ENCODE data around the gene SLC31A1.
A peak's percentile ranks its signal among the peaks of the same experiment; 100 is the strongest.

Gene SLC31A1

DNA sequence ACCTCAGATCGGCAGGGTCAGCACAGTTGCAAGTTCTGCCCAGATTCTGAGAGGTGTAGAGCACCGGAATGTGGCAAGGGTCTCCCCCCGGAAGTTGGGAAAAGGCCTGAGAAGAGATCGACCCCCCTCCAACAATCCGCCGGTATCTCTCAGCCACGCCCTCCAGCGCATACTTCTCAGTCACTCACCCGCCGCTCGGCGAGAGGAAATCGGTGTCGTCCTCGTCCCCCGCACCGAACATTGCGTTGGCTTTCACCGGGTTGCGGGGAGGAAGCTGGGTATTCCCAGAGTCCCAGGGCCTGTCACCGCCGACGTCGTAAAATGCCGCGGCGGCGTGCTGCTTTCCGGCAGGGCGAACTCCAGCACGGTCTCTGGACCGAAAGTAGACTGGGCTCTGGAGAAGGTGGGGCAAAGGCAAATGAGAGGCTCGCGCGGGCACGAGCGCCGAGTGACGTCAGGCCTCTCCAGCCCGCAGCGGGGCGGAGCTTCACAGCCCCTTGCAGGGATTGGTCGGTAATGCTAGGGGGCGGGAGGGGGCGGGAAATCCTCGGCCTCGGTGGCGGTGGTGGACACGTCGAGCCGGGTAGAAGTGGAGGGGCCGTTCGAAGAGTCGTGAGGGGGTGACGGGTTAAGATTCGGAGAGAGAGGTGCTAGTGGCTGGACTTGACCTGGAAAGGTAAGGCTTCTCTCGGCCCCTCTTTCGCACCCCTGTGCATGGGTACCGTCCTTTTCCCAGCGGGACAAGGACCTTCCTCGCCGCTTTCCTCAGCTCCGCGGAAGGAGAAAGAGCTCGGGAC lies at the start of gene SLC31A1, which contains the start of gene FKBP15:
Gene SLC31A1, plus strand, starts transcription at position 542 of the 797 bp plus-strand sequence. CDS start 34,605 bp downstream, outside the sequence.
Gene FKBP15, minus strand, starts transcription at position 275 of the 797 bp plus-strand sequence. Its CDS starts 34 bp downstream, at position 241.
- peak; percentile 98 for DNase-seq (ENCODE audit: low spot score)

DNA sequence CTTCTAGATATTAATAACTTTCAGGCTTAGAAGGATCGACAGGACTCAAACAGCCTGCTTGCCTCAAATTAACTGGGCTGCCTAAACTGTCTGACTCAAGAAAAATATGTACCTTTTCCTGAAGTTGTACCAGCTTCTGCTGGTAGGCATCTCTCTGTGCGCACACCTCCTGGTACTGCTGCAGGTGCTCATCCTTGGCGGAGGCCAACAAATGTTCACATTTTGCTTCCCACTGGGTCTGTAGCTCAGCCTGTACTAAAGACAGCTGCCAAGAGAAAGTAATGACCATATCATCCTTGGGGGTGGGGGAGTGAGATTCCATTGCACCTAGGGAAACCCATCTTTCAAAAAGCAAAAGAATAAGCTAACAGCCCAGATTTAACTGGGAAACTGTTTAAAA lies 48.0 kb upstream of the SLC31A1 start:
- DNase-seq (ENCODE audit: low spot score) = no peak

DNA sequence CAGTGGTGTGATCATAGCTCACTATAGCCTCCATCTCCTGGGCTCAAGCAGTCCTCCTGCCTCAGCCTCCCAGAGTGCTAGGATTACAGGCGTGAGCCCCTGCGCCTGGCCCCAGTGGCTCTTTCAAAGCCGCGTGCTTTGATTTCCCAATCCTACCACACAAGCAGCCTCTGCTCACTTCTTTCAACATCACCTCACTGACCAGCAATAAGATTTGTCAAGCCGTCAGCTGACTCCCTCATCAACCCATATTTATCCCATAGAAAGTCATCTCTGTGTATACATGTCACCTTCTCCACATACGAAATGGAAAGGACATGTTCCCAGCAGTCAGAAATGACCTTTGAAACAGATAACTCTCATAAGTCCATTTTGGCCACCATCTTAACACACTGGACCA lies 44.5 kb upstream of the SLC31A1 start:
- no peak for DNase-seq (ENCODE audit: low spot score)

DNA sequence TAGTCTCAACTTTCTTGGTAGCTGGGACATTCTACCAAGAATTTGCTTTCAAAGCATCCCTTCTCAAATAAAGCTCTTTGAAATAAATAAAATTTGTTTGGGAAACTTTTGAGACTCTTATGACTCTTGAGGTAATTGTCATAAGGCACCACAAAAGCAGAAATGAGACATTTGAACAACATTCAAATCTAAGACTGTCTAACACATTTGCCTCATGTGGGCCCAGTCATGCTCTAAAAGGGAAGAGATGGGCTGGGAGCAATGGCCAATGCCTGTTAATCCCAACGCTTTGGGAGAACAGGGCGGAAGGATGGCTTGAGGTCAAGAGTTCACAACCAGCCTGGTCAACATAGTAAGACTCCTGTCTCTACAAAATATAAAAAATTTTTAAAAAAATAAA lies 44.1 kb upstream of the SLC31A1 start:
- no peak for DNase-seq (ENCODE audit: low spot score)

DNA sequence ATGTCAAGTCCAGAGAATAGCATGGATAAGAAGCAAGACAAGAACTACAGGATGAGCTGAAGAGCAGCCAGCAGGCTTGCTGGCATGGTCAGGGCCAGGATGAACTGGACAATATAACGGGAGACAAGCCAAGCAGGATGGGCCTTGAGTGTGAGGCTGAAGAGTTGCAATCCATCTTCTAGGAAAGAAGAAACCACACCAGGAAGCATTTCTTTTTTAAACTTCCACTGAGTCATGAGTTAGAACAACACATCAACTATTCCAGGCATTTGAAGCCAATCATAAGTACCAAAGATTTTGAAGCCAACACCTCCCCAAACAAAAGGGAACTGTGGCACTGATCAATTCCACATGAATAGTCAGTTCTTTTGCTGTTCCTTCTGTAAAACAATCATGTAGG lies 43.3 kb upstream of the SLC31A1 start:
- DNase-seq (ENCODE audit: low spot score) = no peak

DNA sequence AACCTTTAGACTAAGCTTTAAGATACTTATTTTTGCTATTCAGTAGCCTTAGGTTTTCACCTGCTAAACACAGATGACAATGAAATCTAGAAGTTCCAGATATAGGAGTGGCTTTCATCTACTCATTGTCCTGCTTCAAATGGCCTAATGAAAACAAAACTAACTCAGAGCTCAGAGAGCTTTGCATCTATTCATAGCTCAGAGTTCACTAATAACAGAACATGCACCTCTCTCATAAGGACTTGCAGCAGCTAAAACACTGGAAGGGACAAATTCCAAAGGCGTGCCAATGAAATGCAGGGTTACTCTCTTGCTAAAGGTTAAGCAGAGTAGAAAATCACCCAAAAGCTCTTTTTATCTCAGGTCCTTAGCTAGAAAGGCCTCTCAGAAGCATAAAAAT lies 41.5 kb upstream of the SLC31A1 start:
- no peak for DNase-seq (ENCODE audit: low spot score)

DNA sequence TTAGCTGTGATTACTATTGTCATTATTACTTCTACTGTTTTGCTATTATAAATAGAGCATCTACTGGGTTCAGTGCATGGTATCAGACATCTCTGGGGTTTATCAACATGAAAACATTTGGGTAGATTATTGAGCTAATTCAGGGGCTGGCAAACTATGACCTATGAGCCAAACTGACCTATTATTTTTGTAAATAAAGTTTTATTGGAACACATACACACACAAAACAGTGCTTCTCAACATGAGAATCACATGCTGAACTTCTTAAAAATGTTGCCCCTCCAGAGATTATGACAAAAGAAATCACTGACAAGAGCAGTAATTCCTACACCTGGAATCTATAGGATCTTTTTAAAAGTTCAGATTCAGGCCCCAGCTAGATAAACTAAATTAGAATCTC lies 40.2 kb upstream of the SLC31A1 start:
- no peak for DNase-seq (ENCODE audit: low spot score)

DNA sequence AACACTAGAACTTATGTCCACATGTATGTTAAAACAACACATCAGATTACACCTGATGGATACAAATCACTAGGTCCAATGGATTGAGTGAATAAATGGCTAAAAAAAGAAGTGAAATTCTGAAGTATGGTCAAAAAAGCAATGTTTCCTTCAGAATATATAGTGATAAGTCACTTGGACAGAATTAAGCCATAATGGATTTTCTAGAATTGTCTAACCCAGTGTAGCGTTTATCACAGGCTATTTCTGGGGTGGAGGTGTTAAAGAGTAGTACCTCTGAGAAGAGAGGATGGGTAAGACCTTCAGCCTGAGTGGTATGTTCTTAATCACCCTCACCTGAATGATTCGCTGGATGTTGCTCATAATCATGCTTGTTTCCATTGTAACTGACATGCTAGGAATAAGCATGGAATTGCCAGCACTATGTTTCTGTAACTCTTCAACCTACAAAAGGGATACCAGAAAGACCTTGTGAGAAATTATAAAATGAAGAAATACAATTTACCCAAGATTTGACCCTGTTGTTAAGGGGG lies 37.3 kb upstream of the SLC31A1 start:
- no peak for DNase-seq (ENCODE audit: low spot score)

DNA sequence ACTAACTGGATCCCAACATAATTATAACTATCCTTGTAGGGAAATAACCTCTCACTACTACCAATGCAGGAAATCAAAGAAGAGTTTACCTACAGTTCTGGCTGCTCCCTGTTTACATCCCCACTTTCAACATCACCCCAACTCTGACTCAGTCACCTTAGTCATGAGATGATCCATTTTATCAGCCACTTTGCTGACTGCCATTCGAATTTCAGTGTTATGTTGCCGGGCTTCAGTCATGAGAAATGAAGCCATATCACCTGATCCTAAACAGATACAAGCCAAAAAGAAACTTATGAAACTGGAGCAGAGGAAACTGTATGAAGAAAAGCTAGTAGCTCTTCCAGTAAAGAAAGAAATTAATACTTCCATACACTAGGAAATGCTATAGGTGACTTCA lies 36.8 kb upstream of the SLC31A1 start:
- DNase-seq (ENCODE audit: low spot score) = no peak

DNA sequence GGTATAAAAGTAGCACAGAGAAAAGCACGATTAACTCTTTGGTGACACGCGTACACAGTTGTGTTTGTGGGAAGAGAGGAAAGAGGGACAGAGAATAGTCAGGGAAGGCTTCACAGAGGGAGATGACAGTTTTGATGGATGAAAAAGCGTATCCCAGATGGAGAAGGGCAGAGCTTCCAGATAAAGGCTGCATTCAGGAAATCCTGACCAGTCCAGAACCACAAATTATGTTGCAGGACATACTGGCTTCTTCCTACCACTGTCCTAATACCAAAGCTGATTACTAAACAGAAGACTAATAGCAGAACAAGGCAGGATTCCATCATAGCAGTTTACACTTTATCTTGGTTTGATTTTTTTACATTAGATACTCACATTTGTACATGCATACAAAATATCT lies 36.1 kb upstream of the SLC31A1 start:
- DNase-seq (ENCODE audit: low spot score) = no peak

DNA sequence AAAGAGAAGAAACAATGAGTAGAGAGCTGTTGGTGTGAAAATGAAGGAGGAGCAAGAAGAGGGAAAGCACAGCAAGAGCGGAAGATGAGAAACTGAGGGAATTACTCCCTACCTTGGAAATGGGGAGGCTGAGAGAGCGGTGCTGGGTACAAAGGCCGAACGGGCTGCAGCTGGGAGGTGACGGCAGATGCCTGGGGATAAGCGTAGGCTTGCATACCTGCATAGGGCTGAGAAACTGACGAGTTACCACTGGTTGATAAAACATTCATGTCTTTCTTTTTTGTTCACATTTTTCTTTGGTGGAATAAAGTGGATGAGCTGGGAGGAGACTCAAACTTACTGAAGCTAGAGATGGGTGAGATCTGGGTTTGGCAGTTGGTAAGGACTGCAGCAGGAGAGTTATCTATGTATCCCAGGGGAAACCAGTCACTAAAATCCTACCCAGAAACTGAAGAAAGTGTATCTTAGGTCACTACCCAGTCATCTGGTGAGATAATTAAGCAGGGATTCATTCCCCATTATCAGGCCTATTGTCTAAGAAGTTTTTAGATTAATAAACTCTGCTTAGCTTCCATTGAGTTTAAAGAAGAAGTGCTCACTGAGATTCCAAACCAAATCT lies 35.1 kb upstream of the SLC31A1 start:
- DNase-seq (ENCODE audit: low spot score) = no peak

DNA sequence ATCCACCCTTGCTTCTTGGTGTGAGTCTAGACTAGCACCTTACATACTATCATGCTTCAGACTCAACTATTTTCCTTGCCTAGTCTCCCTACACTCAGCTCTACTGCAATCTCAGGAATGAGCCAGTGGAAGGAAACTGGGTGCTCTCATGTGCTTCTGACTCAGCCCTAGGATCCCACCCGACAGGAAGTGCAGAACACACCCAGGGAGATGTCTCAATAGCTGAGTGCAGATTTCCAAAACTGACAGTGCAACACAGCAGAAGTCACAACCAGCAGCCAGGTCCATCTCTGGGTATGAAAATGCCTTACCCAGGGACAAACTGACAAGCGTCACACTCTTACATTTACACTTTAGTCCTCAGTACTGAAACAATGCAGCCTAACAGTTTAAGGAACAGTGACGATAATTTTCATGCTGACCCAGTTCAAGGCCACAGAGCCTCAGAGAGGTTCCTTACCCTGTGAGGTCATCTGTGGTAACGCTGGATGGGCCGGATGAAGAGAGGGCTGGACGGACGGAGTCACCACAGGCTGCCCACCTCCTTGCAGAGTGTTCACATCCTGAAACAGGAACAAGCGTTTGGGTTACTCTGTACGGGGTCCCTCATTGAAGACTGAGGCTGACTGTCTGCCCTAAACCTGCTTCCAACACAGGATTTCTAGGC lies 33.3 kb upstream of the SLC31A1 start:
- DNase-seq (ENCODE audit: low spot score) = no peak

DNA sequence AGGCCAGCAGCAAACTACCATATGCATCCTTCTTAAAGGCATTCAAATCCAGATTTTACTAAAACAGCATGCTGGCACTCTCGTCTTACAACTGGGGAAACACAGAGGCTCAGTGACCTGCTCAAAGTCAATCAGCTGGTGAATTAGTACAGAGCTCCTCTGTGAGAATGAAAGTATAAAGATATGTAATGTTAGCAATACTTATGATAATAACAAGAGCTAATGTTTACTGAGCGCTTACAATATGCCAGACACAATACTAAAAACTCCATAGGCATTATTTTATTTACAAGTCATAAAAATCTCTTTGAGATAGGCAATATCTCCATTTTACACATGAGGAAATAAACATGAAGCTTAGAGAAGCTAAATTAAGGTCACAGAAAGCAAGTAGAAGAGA lies 28.9 kb upstream of the SLC31A1 start:
- DNase-seq (ENCODE audit: low spot score) = no peak

DNA sequence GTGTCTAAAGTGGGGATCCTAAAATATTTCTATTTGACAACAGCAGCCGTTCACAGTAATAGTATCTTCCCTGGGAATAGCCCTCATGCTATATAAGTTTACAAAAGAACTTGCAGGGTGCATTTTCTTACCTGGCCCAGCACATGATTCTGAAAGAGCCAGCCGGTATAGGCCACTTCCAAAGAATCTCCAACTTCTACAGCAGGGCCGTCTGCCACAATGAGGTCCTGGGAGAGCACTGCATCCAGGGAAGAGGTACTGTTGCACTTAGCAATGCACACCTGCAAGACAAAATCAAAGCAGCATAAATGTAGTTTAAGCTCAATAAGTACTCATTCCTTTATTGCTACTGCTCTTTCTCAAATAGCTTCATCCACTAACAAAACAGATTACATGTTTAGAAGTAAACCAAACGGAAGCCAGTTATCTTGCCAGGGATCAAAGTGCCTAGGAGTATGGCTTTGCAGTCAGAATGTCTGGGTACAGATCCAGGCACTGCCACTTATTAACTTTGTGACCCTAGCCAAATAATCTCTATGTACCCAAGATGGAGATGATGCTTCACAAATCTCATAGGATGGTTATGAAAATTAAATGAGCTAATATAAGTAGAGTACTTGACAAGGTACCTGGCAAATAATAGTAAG lies 21.5 kb upstream of the SLC31A1 start:
- DNase-seq (ENCODE audit: low spot score) = no peak

DNA sequence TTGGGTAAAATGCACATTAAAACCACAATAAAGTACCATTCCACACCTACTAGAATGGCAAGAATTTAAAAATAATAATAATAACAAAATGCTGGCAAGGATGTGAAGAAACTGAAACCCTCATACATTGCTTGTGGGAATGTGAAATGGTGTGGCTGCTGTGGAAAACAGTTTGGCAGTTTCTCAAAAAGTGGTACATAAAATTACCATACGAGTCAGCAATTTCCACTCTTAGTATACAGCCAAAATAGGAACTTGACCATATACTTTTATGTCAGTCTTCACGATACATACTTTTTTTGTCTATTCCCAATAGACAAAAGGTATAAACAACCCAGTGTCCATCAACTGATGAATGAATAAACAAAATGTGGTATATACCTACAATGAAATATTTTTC lies 15.9 kb upstream of the SLC31A1 start:
- no peak for DNase-seq (ENCODE audit: low spot score)

DNA sequence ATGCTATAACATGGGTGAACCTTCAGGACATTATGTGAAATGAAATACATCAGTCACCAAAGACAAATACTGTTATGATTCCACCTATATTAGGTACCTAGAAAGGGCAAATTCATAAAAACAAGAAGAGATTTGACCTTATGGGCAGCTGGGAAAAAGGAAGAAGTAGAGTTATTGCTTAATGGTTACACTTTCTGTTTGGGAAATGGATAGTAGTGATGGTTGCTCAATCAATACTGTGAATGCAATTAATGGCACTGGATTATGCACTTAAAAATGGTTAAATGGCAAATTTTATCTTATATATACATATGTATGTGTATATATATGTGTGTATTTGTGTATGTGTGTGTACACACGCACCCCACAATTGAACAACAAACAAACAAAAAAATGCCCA lies 15.5 kb upstream of the SLC31A1 start:
- no peak for DNase-seq (ENCODE audit: low spot score)

DNA sequence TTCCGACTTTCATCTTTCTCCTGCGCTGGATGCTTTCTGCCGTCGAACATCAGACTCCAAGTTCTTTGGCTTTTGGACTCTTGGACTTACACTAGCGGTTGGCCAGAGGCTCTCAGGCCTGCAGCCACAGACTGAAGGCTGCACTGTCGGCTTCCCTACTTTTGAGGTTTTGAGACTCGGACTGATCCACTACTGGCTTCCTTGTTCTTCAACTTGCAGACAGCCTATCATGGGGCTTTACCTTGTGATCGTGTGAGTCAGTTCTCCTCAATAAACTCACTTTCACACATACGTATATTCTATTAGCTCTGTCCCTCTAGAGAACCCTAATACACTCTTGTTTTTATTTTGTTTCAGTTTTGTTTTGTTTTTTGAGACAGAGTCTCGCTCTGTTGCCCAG lies 10.5 kb upstream of the SLC31A1 start:
- DNase-seq (ENCODE audit: low spot score) = no peak

DNA sequence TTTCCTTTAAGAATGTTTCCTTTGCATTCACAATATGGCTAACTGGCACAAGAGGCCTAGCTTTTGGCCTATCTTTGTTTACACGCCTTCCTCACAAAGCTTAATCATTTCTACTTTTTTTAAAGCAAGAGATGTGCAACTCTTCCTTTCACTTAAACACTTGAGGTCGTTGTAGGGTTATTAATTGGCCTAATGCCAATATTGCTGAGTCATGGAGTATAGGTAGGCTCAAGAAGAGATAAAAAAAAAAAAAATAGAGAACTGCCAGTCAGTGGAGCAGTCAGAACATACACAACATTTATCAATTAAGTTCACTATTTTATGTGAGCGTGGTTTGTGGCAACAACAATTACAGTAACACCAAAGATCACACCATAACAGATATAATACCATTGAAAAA lies 6.2 kb upstream of the SLC31A1 start:
- no peak for DNase-seq (ENCODE audit: low spot score)

DNA sequence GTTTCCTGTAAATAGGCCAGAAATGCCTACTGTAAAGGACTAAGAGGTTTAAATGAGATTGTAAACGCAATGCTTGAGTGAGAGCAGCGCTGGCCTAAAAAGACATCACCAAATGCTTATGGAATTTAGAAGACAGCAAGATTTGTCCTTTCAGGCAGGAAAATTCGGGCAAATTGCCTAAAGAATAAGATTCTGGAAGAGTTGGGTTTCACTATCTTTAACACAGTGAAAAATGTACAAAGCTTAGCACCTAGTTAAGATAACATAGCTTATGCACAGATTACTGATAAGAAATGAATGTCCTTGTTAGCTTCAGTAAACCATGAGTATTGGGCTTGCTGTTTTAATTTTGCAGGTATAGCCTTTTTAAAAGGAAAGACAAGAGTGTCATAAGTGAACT lies 4.9 kb upstream of the SLC31A1 start:
- no peak for DNase-seq (ENCODE audit: low spot score)

DNA sequence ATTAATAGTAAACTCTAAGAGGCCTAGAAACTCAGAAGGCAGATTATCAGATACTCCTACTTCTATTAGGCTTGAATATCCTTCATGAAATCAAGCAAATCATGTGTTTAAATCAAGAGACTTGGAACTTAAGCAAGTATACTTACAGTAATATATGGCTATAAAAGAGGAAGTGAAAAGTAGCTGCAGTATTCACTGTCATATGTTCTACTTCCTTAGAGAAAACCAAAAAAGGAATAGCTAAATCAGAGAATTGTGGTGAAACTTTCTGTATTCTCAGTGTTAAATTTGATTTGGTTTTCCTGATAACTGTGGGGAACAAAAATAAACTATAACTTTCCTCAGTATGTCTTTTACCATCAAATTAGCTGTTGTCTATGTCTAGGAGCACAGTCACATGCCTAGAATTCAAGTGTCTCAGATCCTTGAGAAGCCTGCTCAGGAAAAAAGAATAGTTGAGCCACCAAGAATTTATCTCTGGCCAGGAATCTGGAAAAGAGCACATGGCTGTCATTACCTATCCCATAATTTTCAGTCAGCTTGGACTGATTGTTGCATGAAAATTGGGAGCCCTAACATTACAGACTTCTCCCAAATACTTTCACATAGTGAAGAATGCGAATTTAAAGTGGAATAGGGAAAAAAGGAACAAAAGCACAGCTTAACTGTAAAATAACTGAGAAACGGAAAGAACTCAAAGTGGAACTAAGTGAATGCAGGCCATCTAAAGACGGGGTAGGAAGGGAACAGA lies 2.0 kb upstream of the SLC31A1 start:
- peak; percentile 39 for DNase-seq (ENCODE audit: low spot score)

DNA sequence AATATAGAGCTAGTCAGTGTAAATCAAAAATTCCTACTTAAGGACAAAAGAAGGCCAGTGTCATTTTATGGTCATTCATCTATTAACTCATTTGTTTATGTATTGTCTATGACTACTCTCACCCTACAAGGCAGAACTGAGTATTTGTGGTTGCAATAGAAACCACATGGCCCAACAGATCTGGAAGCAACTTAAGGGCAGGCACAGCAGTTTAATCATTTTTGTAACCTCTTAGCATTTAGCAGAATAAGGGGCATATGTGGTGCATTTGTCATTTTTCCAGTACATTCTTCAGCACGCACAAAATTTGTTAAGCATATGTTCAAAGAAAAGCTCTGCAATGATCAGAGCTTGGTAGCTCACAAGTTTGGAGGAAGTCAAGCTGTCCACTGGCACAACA lies 1.4 kb upstream of the SLC31A1 start:
- peak; percentile 15 for DNase-seq (ENCODE audit: low spot score)
